T-cell (primary cell): Measurements from ENCODE around the gene PPP1R1C. TPM values are rescaled to one million over a fixed set of nuclear protein-coding genes. Genes with fewer than 3 reads are reported as not detected.

ENCODE experiments used
- ATAC-seq, 4 experiments: fragments of 200-7000 bp in 3 of 4; fragments of 150-1000 bp in 1 of 4; cut with Tn5 transposase; replicated peaks in 1 of 4; 1 replicate in 3 of 4; 2 replicates in 1 of 4; pipeline ENCODE4 v1.10.0; 2021; ENCODE audit warnings: moderate library complexity in 3 of 4, mild to moderate bottlenecking in 2 of 4, moderate number of reproducible peaks in 1 of 4
- CTCF ChIA-PET, 2 donors: fragments of 300-600 bp; sonication (Branson Sonifier 250); formaldehyde crosslinking; loops; one replicate each; lab custom pipeline; 2022; ENCODE audit warnings: antibody characterized with exemption in 2 of 2; lab: Charles Lee
- POLR2A ChIA-PET, 2 donors: fragments of 300-600 bp; sonication (Branson Sonifier 250); formaldehyde crosslinking; loops; one replicate each; lab custom pipeline; 2022; ENCODE audit warnings: antibody characterized with exemption in 2 of 2; lab: Charles Lee
- DNase-seq, 35 experiments: peaks; one replicate each; pipeline versions ENCODE4 v3.0.0 to v3.0.0-alpha.2; 2013 to 2023
- H3K27ac ChIP-seq: one replicate; pipeline ENCODE4 v1.5.1; 2013; ENCODE audit warnings: low read length
- H3K27me3 ChIP-seq, 2 experiments: replicated peaks in 1 of 2; 1 replicate in 1 of 2; 2 replicates in 1 of 2; pipeline versions ENCODE4 v1.6.1 to v1.7.0; 2013; ENCODE audit warnings: low read length in 1 of 2, mixed read lengths in 1 of 2; ENCODE audit not compliant: control insufficient read depth in 2 of 2, insufficient read depth in 2 of 2; ENCODE audit errors: extremely low read depth in 1 of 2
- H3K36me3 ChIP-seq, 2 donors: 1 replicate in 1 of 2; 2 replicates in 1 of 2; pipeline versions ENCODE4 v1.6.1 to v1.7.0; 2013; ENCODE audit warnings: low read length in 1 of 2; ENCODE audit not compliant: control insufficient read depth in 2 of 2, insufficient read depth in 1 of 2; ENCODE audit errors: extremely low read depth in 1 of 2
- H3K4me1 ChIP-seq, 2 experiments: 1 replicate in 1 of 2; 2 replicates in 1 of 2; pipeline versions ENCODE4 v1.6.1 to v1.7.0; 2013; ENCODE audit warnings: low read length in 2 of 2, mixed read lengths in 1 of 2; ENCODE audit not compliant: insufficient read depth in 2 of 2, control insufficient read depth in 1 of 2; ENCODE audit errors: extremely low read depth in 1 of 2
- H3K4me3 ChIP-seq, 2 donors: 1 replicate in 1 of 2; 2 replicates in 1 of 2; pipeline versions ENCODE4 v1.5.1 to v1.7.0; 2013; ENCODE audit warnings: mild to moderate bottlenecking in 2 of 2, low read length in 1 of 2, moderate library complexity in 1 of 2; ENCODE audit not compliant: control insufficient read depth in 1 of 2; ENCODE audit errors: extremely low read depth in 1 of 2
- H3K9me3 ChIP-seq: 2 replicates; pipeline ENCODE4 v1.7.0; 2013
- H3K27ac Mint-ChIP-seq, 2 donors: one replicate each; pipeline ENCODE4 v1.8.0; 2020 to 2021; ENCODE audit warnings: mild to moderate bottlenecking in 2 of 2, mixed read lengths in 2 of 2
- H3K27me3 Mint-ChIP-seq, 2 donors: one replicate each; pipeline ENCODE4 v1.8.0; 2021 to 2022; ENCODE audit warnings: mixed read lengths in 2 of 2
- H3K36me3 Mint-ChIP-seq: one replicate; pipeline ENCODE4 v1.8.0; 2021; ENCODE audit warnings: mixed read lengths
- H3K4me1 Mint-ChIP-seq, 3 donors: one replicate each; pipeline ENCODE4 v1.8.0; 2020 to 2022; ENCODE audit warnings: mixed read lengths in 3 of 3, mild to moderate bottlenecking in 1 of 3
- H3K4me3 Mint-ChIP-seq, 3 donors: one replicate each; pipeline ENCODE4 v1.8.0; 2020 to 2022; ENCODE audit warnings: mild to moderate bottlenecking in 3 of 3, mixed read lengths in 3 of 3, moderate library complexity in 3 of 3
- H3K9me3 Mint-ChIP-seq, 3 donors: one replicate each; pipeline ENCODE4 v1.8.0; 2020 to 2022; ENCODE audit warnings: mixed read lengths in 3 of 3
- WGBS: methylation state at CpG from one replicate; pipeline ENCODE4 v1.1.5; 2013; ENCODE audit warnings: missing lambda C conversion rate; ENCODE audit not compliant: insufficient coverage; 5-methylcytosine and 5-hydroxymethylcytosine counted together
- total RNA-seq, 35 experiments: library from RNA in 6 of 35; stranded (reverse) in 6 of 35; fragments of 120-200 nt in 1 of 35; gene quantifications; one replicate each; pipeline versions ENCODE4 v1.2.1 to v1.2.4 and lab custom pipeline; 2013 to 2026

PPP1R1C gene
- total RNA-seq, 5 donors from 2014 or later (not counting 1 experiment from before 2014, with no cell fraction given), result not detected

GRCh38 chr2:182117196-182117595 is 131.5 kb downstream of the PPP1R1C start:
- CTCF ChIA-PET, result no interaction called here
- no peaks in the 10 kb centered on the region for H3K4me1 ChIP-seq

GRCh38 chr2:182128821-182129707 is 143.4 kb downstream of the PPP1R1C start:
- no peaks in the 10 kb centered on the region for H3K4me1 ChIP-seq
- POLR2A ChIA-PET, result no interaction called here
- DNase-seq (no peak), ATAC-seq (no peak)
- no peaks in the 10 kb centered on the region for H3K36me3 Mint-ChIP-seq
- no peaks in the 10 kb centered on the region for H3K4me1 Mint-ChIP-seq
- CTCF ChIA-PET, result no interaction called here
- WGBS, result no CpG with 5 or more reads among the region's 3 CpGs
- H3K36me3 ChIP-seq, result no peaks in the 10 kb centered on the region
- no peak overlapping the region for H3K4me3 ChIP-seq
- H3K27ac ChIP-seq, result no peak overlapping the region
- no peaks in the 10 kb centered on the region for H3K27me3 Mint-ChIP-seq
- peaks cover 0 to 7% (median 5%) of the 10 kb centered on the region in 3 donors for H3K9me3 Mint-ChIP-seq
- no peaks in the 10 kb centered on the region for H3K9me3 ChIP-seq
- H3K27me3 ChIP-seq, result no peaks in the 10 kb centered on the region
- no peak overlapping the region for H3K4me3 Mint-ChIP-seq
- no peak overlapping the region for H3K27ac Mint-ChIP-seq

More at GRCh38 chr2:182117196-182117595, 131.5 kb downstream of the PPP1R1C start:
- Mint-ChIP-seq H3K9me3 (peaks cover 0 to 3% (median 0%) of the 10 kb centered on the region in 3 donors), H3K27ac (no peak overlapping the region), H3K4me3 (no peak overlapping the region), H3K27me3 (peaks cover 0 to 4% of the 10 kb centered on the region in 2 donors), H3K4me1 (no peaks in the 10 kb centered on the region), H3K36me3 (no peaks in the 10 kb centered on the region)
- WGBS, result no CpG with 5 or more reads among the region's 1 CpG
- DNase-seq (no peak), ATAC-seq (no peak)
- POLR2A ChIA-PET, result no interaction called here
- Histone ChIP-seq H3K36me3 (no peaks in the 10 kb centered on the region), H3K27me3 (no peaks in the 10 kb centered on the region), H3K4me3 (no peak overlapping the region), H3K27ac (no peak overlapping the region), H3K9me3 (no peaks in the 10 kb centered on the region)

GRCh38 chr2:182132605-182133004 is 147.0 kb downstream of the PPP1R1C start:
- CTCF ChIA-PET, result interaction anchor here in 1 of 2 donors (0.6 kb wide), 1 partner anchor 179 kb away, joined by 4 read pairs; no protein-coding TSS in a partner anchor
- no peaks in the 10 kb centered on the region for H3K36me3 Mint-ChIP-seq
- Histone ChIP-seq H3K4me1 (no peaks in the 10 kb centered on the region), H3K27me3 (no peaks in the 10 kb centered on the region), H3K9me3 (no peaks in the 10 kb centered on the region), H3K36me3 (no peaks in the 10 kb centered on the region), H3K27ac (no peak overlapping the region), H3K4me3 (no peak overlapping the region)
- ATAC-seq (no peak), DNase-seq (no peak)
- peaks cover 0 to 3% of the 10 kb centered on the region in 2 donors for H3K27me3 Mint-ChIP-seq
- H3K27ac Mint-ChIP-seq, result no peak overlapping the region
- no peaks in the 10 kb centered on the region for H3K4me1 Mint-ChIP-seq
- no peak overlapping the region for H3K4me3 Mint-ChIP-seq
- no peaks in the 10 kb centered on the region for H3K9me3 Mint-ChIP-seq
- POLR2A ChIA-PET, result no interaction called here

- ATAC-seq (no peak), DNase-seq (no peak)
- ChIA-PET CTCF (no interaction called here), POLR2A (no interaction called here)
- Mint-ChIP-seq H3K27ac (no peak overlapping the region), H3K27me3 (peaks cover 4% of the 10 kb centered on the region in 2 donors), H3K4me3 (no peak overlapping the region), H3K4me1 (no peaks in the 10 kb centered on the region), H3K9me3 (no peaks in the 10 kb centered on the region), H3K36me3 (no peaks in the 10 kb centered on the region)
- no CpG with 5 or more reads among the region's 1 CpG for WGBS
- Histone ChIP-seq H3K4me1 (no peaks in the 10 kb centered on the region), H3K27ac (no peak overlapping the region), H3K27me3 (no peaks in the 10 kb centered on the region), H3K36me3 (no peaks in the 10 kb centered on the region), H3K9me3 (no peaks in the 10 kb centered on the region), H3K4me3 (no peak overlapping the region)
Observed at GRCh38 chr2:182133195-182133891, 147.7 kb downstream of the PPP1R1C start.

- ChIA-PET POLR2A (no interaction called here), CTCF (no interaction called here)
- Histone ChIP-seq H3K27ac (no peak overlapping the region), H3K27me3 (no peaks in the 10 kb centered on the region), H3K9me3 (no peaks in the 10 kb centered on the region), H3K4me3 (no peak overlapping the region), H3K4me1 (no peaks in the 10 kb centered on the region), H3K36me3 (no peaks in the 10 kb centered on the region)
- Mint-ChIP-seq H3K36me3 (no peaks in the 10 kb centered on the region), H3K27ac (no peak overlapping the region), H3K4me1 (no peaks in the 10 kb centered on the region), H3K4me3 (no peak overlapping the region), H3K27me3 (peaks cover 4 to 8% of the 10 kb centered on the region in 2 donors), H3K9me3 (no peaks in the 10 kb centered on the region)
- WGBS, result 36% methylated on average over 1 of the region's 1 CpG
- DNase-seq (no peak), ATAC-seq (no peak)
Observed at GRCh38 chr2:182134201-182134600, 148.5 kb downstream of the PPP1R1C start.

- H3K9me3 Mint-ChIP-seq, result no peaks in the 10 kb centered on the region
- CTCF ChIA-PET, result no interaction called here
- no peak overlapping the region for H3K4me3 Mint-ChIP-seq
- no peak overlapping the region for H3K4me3 ChIP-seq
- H3K27me3 Mint-ChIP-seq, result peaks cover 7 to 14% of the 10 kb centered on the region in 2 donors
- no peaks in the 10 kb centered on the region for H3K4me1 Mint-ChIP-seq
- DNase-seq (no peak), ATAC-seq (no peak)
- POLR2A ChIA-PET, result no interaction called here
- WGBS, result 91% methylated on average over 6 of the region's 6 CpGs
- no peaks in the 10 kb centered on the region for H3K9me3 ChIP-seq
- H3K36me3 ChIP-seq, result no peaks in the 10 kb centered on the region
- H3K27ac Mint-ChIP-seq, result no peak overlapping the region
- H3K36me3 Mint-ChIP-seq, result no peaks in the 10 kb centered on the region
- no peaks in the 10 kb centered on the region for H3K27me3 ChIP-seq
- no peaks in the 10 kb centered on the region for H3K4me1 ChIP-seq
- no peak overlapping the region for H3K27ac ChIP-seq
Observed at GRCh38 chr2:182142062-182142461, 156.4 kb downstream of the PPP1R1C start.
